BLaER1 (cell line): ENCODE results near the gene ZNF562.
A peak's percentile ranks its signal among the peaks of the same experiment; 100 is the strongest.
"Not testable (repeated sequence)": the region's sequence is repeated elsewhere in the genome, so short reads cannot be mapped to it uniquely, and the experiment has no call there.

Experiments
- H3K27ac ChIP-seq: shearing (Covaris generic); formaldehyde crosslinking; 2 replicates; pipeline ENCODE4 v1.8.1; 2022
- H3K27me3 ChIP-seq: shearing (Covaris generic); formaldehyde crosslinking; 2 replicates; pipeline ENCODE4 v1.8.1; 2022
- H3K36me3 ChIP-seq: shearing (Covaris generic); formaldehyde crosslinking; 2 replicates; pipeline ENCODE4 v1.8.1; 2022
- H3K4me1 ChIP-seq: shearing (Covaris generic); formaldehyde crosslinking; 2 replicates; pipeline ENCODE4 v1.8.1; 2022
- H3K4me2 ChIP-seq: shearing (Covaris generic); formaldehyde crosslinking; 2 replicates; pipeline ENCODE4 v1.8.1; 2022
- H3K4me3 ChIP-seq: shearing (Covaris generic); formaldehyde crosslinking; 2 replicates; pipeline ENCODE4 v1.8.1; 2022
- H3K9ac ChIP-seq: shearing (Covaris generic); formaldehyde crosslinking; 2 replicates; pipeline ENCODE4 v1.8.1; 2022
- H3K9me3 ChIP-seq: shearing (Covaris generic); formaldehyde crosslinking; 2 replicates; pipeline ENCODE4 v1.8.1; 2022
- H4K20me1 ChIP-seq: shearing (Covaris generic); formaldehyde crosslinking; 2 replicates; pipeline ENCODE4 v1.8.1; 2022
- Cebpa-rat ChIP-seq: shearing (Covaris generic); IDR thresholded peaks from 2 replicates; pipeline ENCODE4 v1.8.1; 2022

ZNF562 gene

DNA sequence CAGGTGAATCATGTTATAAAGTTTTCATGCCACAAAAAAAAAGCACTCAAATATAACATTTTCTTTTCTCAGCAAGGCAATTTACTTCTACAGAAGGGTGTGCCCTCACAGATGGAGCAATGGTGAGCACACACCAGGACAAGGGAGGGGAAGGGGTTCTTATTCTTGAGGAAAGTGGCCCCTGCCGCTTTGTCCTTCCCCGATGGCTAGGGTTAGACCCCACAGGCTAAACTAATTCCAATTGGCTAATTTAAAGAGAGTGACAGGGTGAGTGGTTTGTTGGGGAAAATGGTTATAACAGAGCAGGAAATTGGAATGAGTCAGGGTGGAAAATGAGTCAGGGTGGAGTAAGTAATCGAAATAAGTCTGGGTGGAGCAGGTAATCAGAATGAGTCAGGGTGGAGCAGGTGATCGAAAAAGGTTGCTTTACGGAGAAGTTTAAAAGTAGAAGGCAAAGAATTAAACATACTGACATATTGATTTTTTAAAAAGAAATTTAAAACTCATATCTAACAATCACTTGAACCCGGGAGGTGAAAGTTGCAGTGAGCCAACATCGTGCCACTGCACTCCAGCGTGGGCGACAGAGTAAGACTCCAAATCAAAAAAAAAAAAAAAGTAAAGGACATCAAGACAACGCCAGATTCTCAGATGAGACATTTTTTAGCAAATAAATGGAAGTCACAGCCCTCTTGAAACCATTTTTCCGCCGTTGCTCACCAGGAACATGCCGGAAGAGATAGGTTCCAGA is 813 bp downstream of the ZNF562 start:
- Histone ChIP-seq H3K27ac (peak overlapping the region; percentile 96), H3K4me3 (peak overlapping the region; percentile 95), H3K4me2 (peak overlapping the region; percentile 75), H3K9ac (peak overlapping the region; percentile 97), H3K9me3 (peaks cover 64% of the 10 kb centered on the region), H3K36me3 (peaks cover 49% of the 10 kb centered on the region), H4K20me1 (no peaks in the 10 kb centered on the region; the same call in 1 of the 2 replicates), H3K4me1 (0 out of 2 replicates have a peak, but pooled peaks cover 4% of the 10 kb centered on the region), H3K27me3 (no peaks in the 10 kb centered on the region)
- no peak for TF ChIP-seq Cebpa-rat

DNA sequence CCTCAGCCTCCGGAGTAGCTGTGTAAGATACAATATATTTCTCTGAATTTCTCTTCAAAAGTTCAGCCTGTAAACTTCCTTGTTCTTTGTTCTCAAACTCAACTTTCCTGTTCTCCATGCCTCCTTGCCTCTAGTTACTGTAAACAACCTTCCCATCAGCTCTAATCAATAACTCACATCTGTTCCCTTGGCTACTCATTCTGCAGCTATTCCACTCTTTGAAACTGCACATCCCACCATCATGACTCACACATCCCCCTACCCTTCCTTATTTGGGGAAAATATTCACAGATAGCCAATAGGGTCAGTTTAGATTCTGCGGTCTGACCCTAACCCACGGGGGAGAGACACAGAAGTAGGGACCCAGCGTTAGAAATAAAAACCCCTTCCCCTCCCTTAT is 2.0 kb downstream of the ZNF562 start:
- no peak for TF ChIP-seq Cebpa-rat
- H3K9ac ChIP-seq = no peak overlapping the region
- H4K20me1 ChIP-seq = peaks cover 5% of the 10 kb centered on the region
- H3K9me3 ChIP-seq = peaks cover 68% of the 10 kb centered on the region
- H3K4me2 ChIP-seq = no peak overlapping the region
- 0 out of 2 replicates have a peak, but pooled peaks cover 4% of the 10 kb centered on the region for H3K4me1 ChIP-seq
- H3K36me3 ChIP-seq = peaks cover 61% of the 10 kb centered on the region
- H3K27me3 ChIP-seq = no peaks in the 10 kb centered on the region
- H3K27ac ChIP-seq = no peak overlapping the region
- peak overlapping the region; percentile 95 for H3K4me3 ChIP-seq

DNA sequence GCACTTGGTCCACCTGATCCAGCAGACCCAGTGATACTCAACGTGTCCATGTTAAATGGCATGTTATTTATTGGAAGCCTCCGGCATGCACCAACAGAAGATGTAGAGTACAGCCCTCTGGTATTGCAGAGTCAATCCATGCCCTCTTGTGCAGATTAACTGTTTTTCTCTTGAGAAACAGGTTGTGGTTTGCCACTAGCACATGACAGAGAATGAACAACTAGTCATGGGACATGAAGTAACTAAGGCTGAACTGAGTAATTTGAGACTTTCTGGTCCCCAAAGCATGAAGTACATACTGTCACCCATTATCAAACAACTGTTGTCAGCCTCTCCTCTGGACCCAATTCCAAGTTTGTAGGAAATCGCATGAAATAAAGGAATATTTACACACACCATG is 3.2 kb downstream of the ZNF562 start:
- no peak overlapping the region for H3K4me2 ChIP-seq
- H3K4me1 ChIP-seq = 0 out of 2 replicates have a peak, but pooled peaks cover 4% of the 10 kb centered on the region
- no peaks in the 10 kb centered on the region for H3K27me3 ChIP-seq
- peaks cover 17% of the 10 kb centered on the region for H4K20me1 ChIP-seq
- no peak for TF ChIP-seq Cebpa-rat
- no peak overlapping the region for H3K9ac ChIP-seq
- H3K4me3 ChIP-seq = no peak overlapping the region
- H3K36me3 ChIP-seq = peaks cover 73% of the 10 kb centered on the region
- H3K9me3 ChIP-seq = peaks cover 81% of the 10 kb centered on the region
- H3K27ac ChIP-seq = no peak overlapping the region

DNA sequence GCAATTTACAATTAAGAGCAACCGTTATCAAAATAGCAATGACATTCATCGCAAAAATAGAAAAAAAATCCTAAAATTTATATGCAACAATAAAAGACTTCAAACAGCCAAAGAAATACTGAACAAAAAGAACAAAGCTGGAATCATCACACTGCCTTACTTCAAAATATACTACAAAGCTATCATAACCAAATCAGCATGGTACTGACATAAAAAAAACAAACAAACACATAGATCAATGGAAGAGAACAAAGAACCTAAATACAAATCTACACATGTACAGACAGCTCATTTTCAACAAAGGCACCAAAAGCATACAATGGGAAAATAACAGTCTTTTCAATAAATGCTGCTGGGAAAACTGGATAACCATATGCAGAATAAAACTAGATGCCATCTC is 6.4 kb downstream of the ZNF562 start:
- TF ChIP-seq Cebpa-rat = no peak
- no peaks in the 10 kb centered on the region for H3K4me1 ChIP-seq
- 0 out of 2 replicates have a peak overlapping the region, but pooled peaks have one; percentile 6 for H3K4me3 ChIP-seq
- H3K27me3 ChIP-seq = no peaks in the 10 kb centered on the region
- peaks cover 90% of the 10 kb centered on the region for H3K9me3 ChIP-seq
- H3K36me3 ChIP-seq = peaks cover 97% of the 10 kb centered on the region
- H4K20me1 ChIP-seq = peaks cover 48% of the 10 kb centered on the region
- no peak overlapping the region for H3K9ac ChIP-seq
- no peak overlapping the region for H3K4me2 ChIP-seq
- no peak overlapping the region for H3K27ac ChIP-seq

DNA sequence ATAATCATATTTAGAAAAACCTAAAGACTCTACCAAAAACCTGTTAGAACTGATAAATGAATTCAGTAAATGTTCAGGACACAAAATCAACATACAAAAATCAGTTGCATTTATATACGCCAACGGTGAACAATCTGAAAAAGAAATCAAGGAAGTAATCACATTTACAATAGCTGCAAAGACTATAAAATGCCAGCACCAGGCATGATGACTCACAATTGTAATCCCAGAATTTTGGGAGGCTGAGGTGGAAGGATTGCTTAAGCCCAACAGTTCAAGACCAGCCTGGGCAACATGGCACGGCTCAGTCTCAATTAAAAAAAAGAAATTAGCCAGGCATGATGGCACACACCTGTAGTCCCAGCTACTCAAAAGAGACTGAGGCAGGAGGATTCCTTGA is 7.0 kb downstream of the ZNF562 start:
- H3K4me1 ChIP-seq = no peaks in the 10 kb centered on the region
- no peak overlapping the region for H3K4me2 ChIP-seq
- TF ChIP-seq Cebpa-rat = no peak
- no peak overlapping the region for H3K27ac ChIP-seq
- peaks cover 55% of the 10 kb centered on the region for H4K20me1 ChIP-seq
- H3K9ac ChIP-seq = no peak overlapping the region
- 0 out of 2 replicates have a peak overlapping the region, but pooled peaks have one; percentile 11 for H3K4me3 ChIP-seq
- H3K9me3 ChIP-seq = peaks cover 84% of the 10 kb centered on the region
- H3K36me3 ChIP-seq = peaks cover 97% of the 10 kb centered on the region
- H3K27me3 ChIP-seq = no peaks in the 10 kb centered on the region

DNA sequence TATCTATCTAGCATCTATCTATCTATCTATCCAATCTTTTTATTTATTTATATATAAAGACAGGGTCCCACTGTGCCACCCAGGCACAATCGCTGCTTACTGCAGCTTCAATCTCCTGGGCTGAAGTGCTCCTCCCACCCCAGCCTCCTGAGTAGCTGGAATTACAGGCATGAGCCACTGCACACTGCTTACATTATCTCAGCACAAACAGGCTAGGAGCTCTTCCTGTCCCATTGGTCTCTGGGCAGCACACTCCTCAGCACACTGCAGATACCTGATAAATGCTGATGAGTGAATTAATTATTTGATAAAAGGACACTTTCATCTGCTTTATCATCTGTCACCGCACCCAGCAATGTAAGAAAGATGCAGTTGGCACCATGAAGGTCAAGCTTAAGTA is 16.1 kb downstream of the ZNF562 start:
- no peak for TF ChIP-seq Cebpa-rat
- Histone ChIP-seq H3K4me3 (no peak overlapping the region), H3K27me3 (no peaks in the 10 kb centered on the region), H3K36me3 (peaks cover 99% of the 10 kb centered on the region), H3K9me3 (peaks cover 59% of the 10 kb centered on the region), H3K4me1 (no peaks in the 10 kb centered on the region), H3K4me2 (no peak overlapping the region), H3K9ac (no peak overlapping the region), H4K20me1 (peaks cover 63% of the 10 kb centered on the region), H3K27ac (no peak overlapping the region)

DNA sequence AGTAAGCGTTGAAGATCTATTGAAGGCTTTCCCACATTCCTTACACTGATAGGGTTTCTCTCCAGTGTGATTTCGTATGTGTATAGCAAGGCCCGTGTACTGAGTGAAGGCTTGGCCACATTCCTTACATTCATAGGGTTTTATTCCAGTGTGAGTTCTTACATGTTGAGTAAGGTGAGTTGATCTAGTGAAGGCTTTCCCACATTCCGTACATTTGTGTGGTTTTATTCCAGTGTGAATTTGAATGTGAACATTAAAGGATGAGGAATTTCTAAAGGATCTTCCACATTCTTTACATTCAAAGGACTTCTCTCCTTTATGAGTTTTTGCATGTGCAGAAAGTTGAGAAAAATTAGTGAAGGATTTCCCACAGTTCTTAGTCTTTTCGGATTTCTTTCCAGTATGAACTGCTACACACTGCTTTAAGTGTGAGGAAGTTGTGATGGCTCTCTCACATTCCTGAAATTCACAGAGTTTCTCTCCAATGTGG is 21.8 kb downstream of the ZNF562 start:
- Histone ChIP-seq H4K20me1 (peaks cover 21% of the 10 kb centered on the region), H3K9me3 (peaks cover 78% of the 10 kb centered on the region), H3K4me3 (peak overlapping the region; percentile 41; the same call in 1 of the 2 replicates), H3K36me3 (peaks cover 99% of the 10 kb centered on the region)
- not testable (repeated sequence) for H3K4me2 ChIP-seq, H3K4me1 ChIP-seq, H3K27ac ChIP-seq, H3K27me3 ChIP-seq, H3K9ac ChIP-seq

DNA sequence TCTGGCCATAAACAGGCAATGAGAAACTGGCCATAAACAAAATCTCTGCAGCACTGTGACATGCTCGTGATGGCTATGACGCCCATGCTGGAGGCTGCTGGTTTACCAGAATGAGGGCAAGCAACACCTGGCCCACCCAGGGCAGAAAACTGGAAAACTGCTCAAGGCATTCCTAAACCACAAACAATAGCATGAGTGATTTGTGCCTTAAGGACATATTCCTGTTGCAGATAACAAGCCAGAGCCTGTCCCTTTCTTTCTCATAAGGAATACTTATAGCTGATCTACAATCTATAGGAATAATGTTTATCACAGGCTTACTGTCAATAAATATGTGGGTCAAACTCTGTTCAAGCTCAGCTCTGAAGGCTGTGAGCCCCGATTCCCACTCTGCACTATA is 23.4 kb downstream of the ZNF562 start:
- peaks cover 98% of the 10 kb centered on the region for H3K36me3 ChIP-seq
- H3K9ac ChIP-seq = not testable (repeated sequence)

DNA sequence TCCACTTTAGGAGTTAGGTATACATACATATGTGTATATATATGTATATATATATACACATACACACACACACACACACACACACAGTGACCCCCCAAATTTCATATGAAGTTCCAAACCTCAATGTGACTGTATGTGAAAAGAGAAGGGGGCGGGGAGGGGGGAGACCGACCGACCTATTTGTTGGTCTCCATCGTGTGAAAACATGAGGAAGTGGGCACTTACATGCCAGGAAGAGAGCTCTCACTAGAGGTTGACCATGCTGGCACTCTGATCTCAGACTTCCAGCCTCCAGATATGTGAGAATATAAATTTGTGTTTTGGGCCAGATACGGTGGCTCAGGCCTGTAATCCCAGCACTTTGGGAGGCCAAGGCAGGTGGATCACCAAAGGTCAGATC is 24.6 kb downstream of the ZNF562 start:
- no peak overlapping the region for H3K4me3 ChIP-seq
- H3K27me3 ChIP-seq = no peaks in the 10 kb centered on the region
- no peak overlapping the region for H3K27ac ChIP-seq
- peaks cover 32% of the 10 kb centered on the region for H4K20me1 ChIP-seq
- H3K9ac ChIP-seq = no peak overlapping the region
- H3K36me3 ChIP-seq = peaks cover 93% of the 10 kb centered on the region
- peaks cover 51% of the 10 kb centered on the region for H3K9me3 ChIP-seq
- H3K4me1 ChIP-seq = no peaks in the 10 kb centered on the region
- no peak overlapping the region for H3K4me2 ChIP-seq
- TF ChIP-seq Cebpa-rat = no peak

More for the DNA sequence above, 23.4 kb downstream of the ZNF562 start:
- not testable (repeated sequence) for H3K4me1 ChIP-seq, H3K27ac ChIP-seq, H3K4me2 ChIP-seq, H3K4me3 ChIP-seq, H3K27me3 ChIP-seq
- H3K9me3 ChIP-seq = peaks cover 62% of the 10 kb centered on the region
- H4K20me1 ChIP-seq = peaks cover 29% of the 10 kb centered on the region

DNA sequence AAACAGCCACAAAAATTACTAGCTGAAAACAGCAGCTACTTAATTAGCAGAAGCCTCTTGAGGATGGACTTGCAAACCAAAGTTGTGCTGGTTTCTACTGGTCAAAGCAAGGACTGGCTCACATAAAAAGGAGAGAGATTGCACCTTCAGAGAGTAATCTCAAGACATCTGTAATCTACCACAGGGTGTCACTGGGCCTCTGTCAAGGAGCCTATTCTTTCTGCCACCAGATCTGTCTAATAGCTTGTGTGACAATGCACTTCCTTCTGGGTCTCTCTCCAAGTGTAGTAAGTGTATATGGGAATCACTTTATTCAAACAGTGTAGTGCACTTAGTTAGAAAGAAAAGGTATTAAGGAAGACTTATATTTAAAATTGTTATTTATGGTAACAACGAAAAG is 29.4 kb downstream of the ZNF562 start:
- Histone ChIP-seq H3K36me3 (peaks cover 92% of the 10 kb centered on the region), H3K27ac (no peak overlapping the region), H3K4me2 (no peak overlapping the region), H3K9ac (no peak overlapping the region), H3K27me3 (no peaks in the 10 kb centered on the region), H3K4me3 (no peak overlapping the region), H4K20me1 (peaks cover 38% of the 10 kb centered on the region), H3K4me1 (no peaks in the 10 kb centered on the region), H3K9me3 (peaks cover 29% of the 10 kb centered on the region)
- no peak for TF ChIP-seq Cebpa-rat
